NCI-H128 (cell line): ENCODE results near the gene CCDC86.

Experiments used
- DNase-seq: peaks from one replicate; lab custom pipeline; 2025; ENCODE audit not compliant: unreplicated experiment; lab: John Stamatoyannopoulos, UW

The CCDC86 gene

GRCh38 chr11:60868682-60869450, 27.0 kb downstream of the CCDC86 start:
- no peak for DNase-seq

GRCh38 chr11:60869451-60869825, 27.5 kb downstream of the CCDC86 start:
- no peak for DNase-seq

- DNase-seq = no peak
Observed at GRCh38 chr11:60870276-60870675, 28.4 kb downstream of the CCDC86 start.

- no peak for DNase-seq
Observed at GRCh38 chr11:60870733-60871377, 28.9 kb downstream of the CCDC86 start.

- DNase-seq = no peak
Observed at GRCh38 chr11:60871378-60872061, 29.6 kb downstream of the CCDC86 start.

GRCh38 chr11:60872124-60872960, 30.4 kb downstream of the CCDC86 start:
- no peak for DNase-seq

GRCh38 chr11:60872961-60873524, 31.1 kb downstream of the CCDC86 start:
- no peak for DNase-seq

GRCh38 chr11:60873533-60873932, 31.6 kb downstream of the CCDC86 start:
- no peak for DNase-seq

- DNase-seq = no peak
Observed at GRCh38 chr11:60874421-60875365, 32.8 kb downstream of the CCDC86 start.

- DNase-seq = no peak
Observed at GRCh38 chr11:60875366-60876167, 33.7 kb downstream of the CCDC86 start.

- no peak for DNase-seq
Observed at GRCh38 chr11:60876168-60876485, 34.2 kb downstream of the CCDC86 start.

- DNase-seq = no peak
Observed at GRCh38 chr11:60878245-60879101, 36.6 kb downstream of the CCDC86 start.

- no peak for DNase-seq
Observed at GRCh38 chr11:60879104-60879503, 37.2 kb downstream of the CCDC86 start.

GRCh38 chr11:60879971-60880588, 38.2 kb downstream of the CCDC86 start:
- no peak for DNase-seq

GRCh38 chr11:60880643-60881282, 38.9 kb downstream of the CCDC86 start:
- no peak for DNase-seq

GRCh38 chr11:60887556-60887955, 45.6 kb downstream of the CCDC86 start:
- peak; percentile 15 for DNase-seq

- DNase-seq = no peak
Observed at GRCh38 chr11:60889869-60890311, 48.0 kb downstream of the CCDC86 start.
